ENCODE data around the gene EREG.
"Not testable (repeated sequence)": the region's sequence is repeated elsewhere in the genome, so short reads cannot be mapped to it uniquely, and the experiment has no call there.

The EREG gene

DNA sequence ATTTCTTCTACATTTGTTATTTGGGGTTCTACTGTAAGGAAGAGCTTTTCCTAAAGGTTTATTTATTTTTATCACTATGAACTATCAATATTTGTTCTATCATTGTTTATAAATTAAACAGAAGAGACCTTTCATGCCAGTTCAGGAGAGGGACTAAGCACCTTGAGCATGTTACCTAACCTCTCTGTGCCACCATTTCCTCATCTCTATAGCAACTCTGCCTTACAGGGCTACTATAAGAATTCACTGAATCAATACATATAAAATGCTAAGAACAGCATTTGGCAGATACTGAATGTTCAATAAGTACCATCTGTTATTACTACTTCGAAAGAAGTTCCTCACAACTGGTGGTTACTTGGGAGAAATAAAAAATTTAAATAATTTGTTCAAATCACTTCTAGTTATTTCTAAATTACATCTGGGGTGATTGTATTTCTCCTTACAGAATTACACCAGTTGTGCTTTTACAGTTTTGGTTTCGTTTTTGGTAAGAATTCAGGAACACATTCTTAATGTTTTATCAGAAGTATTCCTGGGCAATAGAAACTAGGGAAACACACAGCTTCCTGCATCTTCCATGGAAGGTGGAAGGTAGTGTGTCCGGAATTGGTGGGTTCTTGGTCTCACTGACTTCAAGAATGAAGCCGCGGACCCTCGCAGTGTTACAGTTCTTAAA lies 32.9 kb downstream of the EREG start:
- H3K4me3 ChIP-seq (ENCODE audit: low read depth, low read length): no peak overlapping the region
- TF ChIP-seq CTCF (IDR thresholded peaks at IDR 0.05; ENCODE audit: low read depth, low read length): no peak

- H3K4me3 ChIP-seq (ENCODE audit: low read depth, low read length): not testable (repeated sequence)
Observed at GRCh38 chr4:74398894-74399589, 34.1 kb downstream of the EREG start.

DNA sequence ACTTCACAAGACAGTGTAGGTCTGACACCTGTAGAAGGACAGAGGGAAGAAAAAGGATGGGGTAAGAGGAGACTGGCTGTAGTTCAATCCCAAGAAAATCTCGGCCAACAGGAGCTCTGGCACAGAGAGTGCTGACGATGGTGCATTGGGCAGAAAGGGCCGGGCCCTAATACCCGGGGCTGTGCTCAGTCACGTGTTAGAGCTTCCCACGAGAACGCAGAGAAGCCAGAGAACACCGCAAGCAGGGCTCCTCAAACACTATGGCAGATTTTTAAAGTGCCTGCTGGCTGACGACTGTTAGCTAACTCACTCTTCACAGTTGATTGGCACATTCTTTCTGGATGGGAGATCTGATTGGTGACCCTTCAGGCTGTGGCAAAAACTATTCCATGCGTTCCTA lies 35.5 kb downstream of the EREG start:
- H3K4me3 ChIP-seq (ENCODE audit: low read depth, low read length): no peak overlapping the region
- no peak for TF ChIP-seq CTCF (IDR thresholded peaks at IDR 0.05; ENCODE audit: low read depth, low read length)

DNA sequence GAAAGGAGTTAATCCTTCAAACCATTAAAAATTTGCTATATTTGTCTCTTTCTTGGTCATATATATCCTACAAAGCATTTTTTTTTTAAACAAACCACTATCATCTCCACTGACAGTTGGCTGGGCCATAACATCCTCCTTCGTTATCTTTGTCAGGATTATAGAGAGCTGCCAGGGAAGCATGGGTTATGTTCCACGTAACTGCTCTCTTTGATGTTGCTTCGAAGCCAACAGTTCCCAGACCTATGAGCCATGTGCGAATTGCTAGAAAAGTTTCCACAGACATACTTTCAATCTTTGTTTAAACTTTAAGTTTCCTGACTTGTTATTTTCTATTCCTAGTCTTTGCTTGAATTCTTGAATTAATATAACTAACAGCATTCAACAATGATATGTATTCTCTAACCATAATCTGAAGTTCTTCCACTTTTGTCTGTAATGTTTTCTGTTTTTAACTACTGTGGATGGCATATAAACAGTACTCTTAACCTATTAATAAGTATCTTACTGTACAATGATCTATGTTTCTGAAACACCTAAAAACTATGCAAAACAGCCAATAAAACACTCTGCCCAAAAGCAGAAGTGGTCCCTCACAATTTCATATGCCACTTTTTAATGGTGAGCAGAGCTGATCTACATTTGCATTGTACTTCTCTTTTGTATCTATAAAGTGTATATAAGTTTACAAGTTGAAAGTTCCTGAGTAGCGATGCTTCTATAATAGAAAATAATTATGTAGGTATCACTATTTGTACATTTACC lies 37.9 kb downstream of the EREG start:
- TF ChIP-seq CTCF (IDR thresholded peaks at IDR 0.05; ENCODE audit: low read depth, low read length): no peak
- H3K4me3 ChIP-seq (ENCODE audit: low read depth, low read length): no peak overlapping the region

DNA sequence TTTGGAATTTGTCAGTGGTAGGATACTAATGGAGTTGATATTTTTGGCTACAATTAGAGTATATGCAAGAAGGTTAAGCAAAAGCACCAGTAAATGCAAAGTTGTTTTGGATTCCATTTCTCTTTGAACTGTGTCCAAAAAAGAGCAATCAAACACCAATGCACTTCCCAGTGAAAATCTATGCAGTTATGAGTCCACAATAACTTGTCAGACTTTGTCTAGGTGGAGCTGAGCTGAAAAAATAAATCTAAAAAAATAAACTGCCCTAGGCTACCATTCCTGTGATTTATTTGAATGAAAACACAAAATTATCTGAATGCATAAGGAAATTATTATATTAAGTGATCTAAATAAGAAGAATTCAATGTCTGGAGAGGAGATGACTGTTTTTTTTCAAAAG lies 42.9 kb downstream of the EREG start:
- no peak overlapping the region for H3K4me3 ChIP-seq (ENCODE audit: low read depth, low read length)
- no peak for TF ChIP-seq CTCF (IDR thresholded peaks at IDR 0.05; ENCODE audit: low read depth, low read length)

- TF ChIP-seq CTCF (IDR thresholded peaks at IDR 0.05; ENCODE audit: low read depth, low read length): no peak
- H3K4me3 ChIP-seq (ENCODE audit: low read depth, low read length): no peak overlapping the region
Observed at GRCh38 chr4:74408639-74409038, 43.7 kb downstream of the EREG start.

DNA sequence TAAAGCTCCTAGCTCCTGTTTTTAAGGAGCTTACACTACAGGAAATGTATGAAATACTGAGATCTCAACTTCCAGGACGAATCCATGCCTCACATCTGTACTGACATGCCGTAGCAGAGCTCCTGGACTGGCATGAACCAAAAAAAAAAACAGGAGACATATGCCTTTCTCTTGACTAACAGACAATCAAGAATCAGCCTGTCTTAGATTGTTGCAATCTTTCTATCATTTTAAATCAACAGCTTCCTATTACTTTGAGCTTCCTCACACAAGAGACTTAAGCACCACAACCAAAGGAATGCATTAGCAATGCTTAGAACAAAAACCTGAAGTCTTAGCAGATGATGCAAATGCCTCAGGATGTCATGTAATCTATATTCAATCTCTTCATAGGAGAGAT lies 45.3 kb downstream of the EREG start:
- no peak overlapping the region for H3K4me3 ChIP-seq (ENCODE audit: low read depth, low read length)
- TF ChIP-seq CTCF (IDR thresholded peaks at IDR 0.05; ENCODE audit: low read depth, low read length): no peak
